Measurements from ENCODE around the gene TUT1. TPM values are rescaled to one million over a fixed set of nuclear protein-coding genes. Genes with fewer than 3 reads are reported as not detected.

TUT1 gene
- total RNA-seq, 1 experiment from 2014 or later: 39.3 TPM

DNA sequence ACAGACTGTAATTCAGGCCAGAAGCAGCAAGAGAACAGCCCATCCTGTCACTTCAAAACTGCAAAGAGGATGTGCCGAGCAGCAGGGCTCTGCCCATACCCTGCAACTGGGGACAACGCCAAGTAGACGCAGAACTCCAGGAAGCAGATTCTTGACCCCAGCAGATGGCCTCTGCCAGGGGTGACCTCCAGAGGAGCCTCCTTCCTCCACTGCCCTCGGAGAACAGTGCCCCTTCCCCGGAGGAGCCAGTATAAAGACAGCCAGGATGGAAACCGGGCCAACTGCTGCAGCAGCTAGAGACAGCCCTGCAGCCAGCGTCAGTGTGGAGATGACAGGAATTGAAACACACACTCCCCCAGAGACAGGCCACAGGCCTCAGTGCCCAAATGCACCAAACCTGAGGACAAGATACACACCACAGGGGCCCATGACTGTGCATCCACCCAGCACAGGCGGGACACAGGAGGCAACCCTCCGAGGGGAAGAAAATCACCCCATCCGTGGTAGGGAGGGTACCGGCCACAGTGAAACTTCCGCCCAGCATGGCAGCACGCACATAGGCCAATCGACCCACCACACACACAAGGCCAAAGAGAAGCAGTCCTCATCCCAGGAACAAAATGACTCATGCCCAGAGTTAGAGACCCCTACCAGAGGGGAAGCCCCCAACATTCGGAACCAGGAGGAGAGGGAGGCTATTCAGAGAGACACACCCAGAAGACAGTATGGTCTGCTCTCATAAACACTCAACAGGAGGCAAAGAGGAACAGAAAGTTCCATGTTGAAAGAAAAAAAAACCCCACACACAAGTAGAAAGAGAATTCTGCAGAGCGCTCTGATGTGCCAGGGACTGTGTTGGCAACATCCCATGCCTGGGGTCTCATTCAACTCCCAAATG is 50.3 kb downstream of the TUT1 start:
- peaks cover 53% of the 10 kb centered on the region for H3F3A ChIP-seq (ENCODE audit: insufficient read depth, low read depth)
- CTCF ChIA-PET: interaction anchor here (0.6 to 3.9 kb wide), 3 partner anchors 12 to 221 kb away, joined by 3 to 58 read pairs (median 16); no protein-coding TSS in a partner anchor
- POLR2A ChIA-PET (ENCODE audit: unreplicated experiment): interaction anchor here (0.6 kb wide), 2 partner anchors 13 to 141 kb away, joined by 3 read pairs; no protein-coding TSS in a partner anchor

DNA sequence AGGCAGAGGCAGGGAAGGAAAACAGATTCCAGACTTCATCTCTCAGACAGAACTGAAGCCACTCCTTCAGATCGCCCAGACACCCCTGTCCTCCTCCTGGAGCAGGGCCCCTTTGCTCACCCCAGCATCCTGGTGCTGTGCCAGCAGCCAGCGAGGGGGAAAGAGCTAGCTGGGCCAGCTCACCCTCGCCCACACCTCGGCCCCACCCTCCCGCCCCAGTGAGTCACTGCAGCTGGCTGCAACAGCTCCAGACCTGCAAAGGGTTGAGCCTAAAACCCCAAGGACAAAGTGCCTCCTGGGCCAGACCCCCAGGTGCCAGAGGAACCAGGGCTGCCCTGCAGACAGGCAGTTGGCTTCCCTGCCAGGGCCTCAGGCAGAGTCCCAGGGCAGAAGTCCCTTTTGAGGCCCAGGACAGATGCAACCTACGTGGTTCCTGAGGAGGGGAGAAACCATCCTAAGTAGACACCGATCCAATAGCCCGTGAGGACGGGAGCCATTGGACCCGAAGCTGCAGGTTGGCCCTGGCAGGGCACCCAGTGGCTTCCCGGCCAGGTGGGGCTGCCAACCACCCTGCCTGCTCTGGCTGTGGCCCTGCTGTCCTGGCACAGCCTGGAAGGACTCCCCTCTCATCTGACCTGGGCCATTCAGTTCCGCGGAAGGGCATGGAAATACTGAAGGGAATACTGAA is 51.9 kb downstream of the TUT1 start:
- peak overlapping the region; percentile 77 for H3K4me2 ChIP-seq
- no peak for TF ChIP-seq EZH2 (IDR thresholded peaks at IDR 0.05; ENCODE audit: low read depth)
- TF ChIP-seq, protein P1, sequence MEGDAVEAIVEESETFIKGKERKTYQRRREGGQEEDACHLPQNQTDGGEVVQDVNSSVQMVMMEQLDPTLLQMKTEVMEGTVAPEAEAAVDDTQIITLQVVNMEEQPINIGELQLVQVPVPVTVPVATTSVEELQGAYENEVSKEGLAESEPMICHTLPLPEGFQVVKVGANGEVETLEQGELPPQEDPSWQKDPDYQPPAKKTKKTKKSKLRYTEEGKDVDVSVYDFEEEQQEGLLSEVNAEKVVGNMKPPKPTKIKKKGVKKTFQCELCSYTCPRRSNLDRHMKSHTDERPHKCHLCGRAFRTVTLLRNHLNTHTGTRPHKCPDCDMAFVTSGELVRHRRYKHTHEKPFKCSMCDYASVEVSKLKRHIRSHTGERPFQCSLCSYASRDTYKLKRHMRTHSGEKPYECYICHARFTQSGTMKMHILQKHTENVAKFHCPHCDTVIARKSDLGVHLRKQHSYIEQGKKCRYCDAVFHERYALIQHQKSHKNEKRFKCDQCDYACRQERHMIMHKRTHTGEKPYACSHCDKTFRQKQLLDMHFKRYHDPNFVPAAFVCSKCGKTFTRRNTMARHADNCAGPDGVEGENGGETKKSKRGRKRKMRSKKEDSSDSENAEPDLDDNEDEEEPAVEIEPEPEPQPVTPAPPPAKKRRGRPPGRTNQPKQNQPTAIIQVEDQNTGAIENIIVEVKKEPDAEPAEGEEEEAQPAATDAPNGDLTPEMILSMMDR (conservative IDR thresholded peaks at IDR 0.05): no peak
- BruUV-seq (replicated peaks): no TSS peak

More for the DNA sequence above, 50.3 kb downstream of the TUT1 start:
- Histone ChIP-seq H3K9me3 (ENCODE audit: insufficient read depth, low read depth) (no peaks in the 10 kb centered on the region), H3K4me1 (replicated peaks; ENCODE audit: insufficient read depth) (peaks cover 72% of the 10 kb centered on the region), H3K4me3 (no peak overlapping the region; the same call in 1 of the 2 replicates), H3K9me2 (ENCODE audit: insufficient read depth) (no peaks in the 10 kb centered on the region), H3K4me2 (peak overlapping the region; percentile 99), H2AFZ (no peak overlapping the region), H3K79me2 (ENCODE audit: low read depth) (peaks cover 97% of the 10 kb centered on the region), H3K27me3 (ENCODE audit: insufficient read depth, low read depth) (no peaks in the 10 kb centered on the region), H3K36me3 (ENCODE audit: low read depth) (no peaks in the 10 kb centered on the region), H3K27ac (no peak overlapping the region), H4K20me1 (ENCODE audit: insufficient read depth) (peaks cover 64% of the 10 kb centered on the region)
- BruUV-seq (replicated peaks): no TSS peak
- intact Hi-C loops (cut with micrococcal nuclease; ENCODE audit: unreplicated experiment): loop anchor here (5.0 kb wide), 2 partner anchors 126 to 321 kb away; partner anchors contain the start of genes C11orf98 and CSKMT
- TF ChIP-seq, protein P1 (conservative IDR thresholded peaks at IDR 0.05): no peak
- no peak for TF ChIP-seq EZH2 (IDR thresholded peaks at IDR 0.05; ENCODE audit: low read depth)
- DNase-seq: no peak

More for the DNA sequence above, 51.9 kb downstream of the TUT1 start:
- Histone ChIP-seq H4K20me1 (ENCODE audit: insufficient read depth) (peaks cover 65% of the 10 kb centered on the region), H3K4me3 (peak overlapping the region; percentile 36; the same call in 1 of the 2 replicates), H3K79me2 (ENCODE audit: low read depth) (peaks cover 97% of the 10 kb centered on the region), H3K27me3 (ENCODE audit: insufficient read depth, low read depth) (no peaks in the 10 kb centered on the region), H3K27ac (peak overlapping the region; percentile 43), H3K9me2 (ENCODE audit: insufficient read depth) (no peaks in the 10 kb centered on the region), H3F3A (ENCODE audit: insufficient read depth, low read depth) (peaks cover 43% of the 10 kb centered on the region), H3K9me3 (ENCODE audit: insufficient read depth, low read depth) (no peaks in the 10 kb centered on the region), H3K4me1 (replicated peaks; ENCODE audit: insufficient read depth) (peaks cover 70% of the 10 kb centered on the region), H2AFZ (no peak overlapping the region), H3K36me3 (ENCODE audit: low read depth) (peaks cover 13% of the 10 kb centered on the region)
- POLR2A ChIA-PET (ENCODE audit: unreplicated experiment): interaction anchor here (0.5 to 1.4 kb wide), 12 partner anchors 9 to 747 kb away, joined by 3 to 13 read pairs (median 4); partner anchors contain the start of genes EEF1G, TMEM258 and TUT1
- CTCF ChIA-PET: interaction anchor here (0.6 to 2.0 kb wide), 10 partner anchors 18 to 316 kb away, joined by 3 to 19 read pairs (median 4); partner anchors contain the start of gene EEF1G
- peak; percentile 85 to 94 for DNase-seq
- intact Hi-C loops (cut with micrococcal nuclease; ENCODE audit: unreplicated experiment): loop anchor here (1.0 kb wide), 2 partner anchors 31 to 59 kb away; no protein-coding TSS in a partner anchor
